GM11168 (cell line): ENCODE results near the gene MAP3K20.
"Not testable (repeated sequence)": the region's sequence is repeated elsewhere in the genome, so short reads cannot be mapped to it uniquely, and the experiment has no call there.

Source experiments
- in situ Hi-C: fragments of 300-500 bp; cut with MboI; formaldehyde crosslinking; loops from one replicate; pipeline ENCODE4 v1.12.0; 2022; ENCODE audit warnings: low sequenced_read_pairs; ENCODE audit not compliant: unreplicated experiment

Gene MAP3K20

DNA sequence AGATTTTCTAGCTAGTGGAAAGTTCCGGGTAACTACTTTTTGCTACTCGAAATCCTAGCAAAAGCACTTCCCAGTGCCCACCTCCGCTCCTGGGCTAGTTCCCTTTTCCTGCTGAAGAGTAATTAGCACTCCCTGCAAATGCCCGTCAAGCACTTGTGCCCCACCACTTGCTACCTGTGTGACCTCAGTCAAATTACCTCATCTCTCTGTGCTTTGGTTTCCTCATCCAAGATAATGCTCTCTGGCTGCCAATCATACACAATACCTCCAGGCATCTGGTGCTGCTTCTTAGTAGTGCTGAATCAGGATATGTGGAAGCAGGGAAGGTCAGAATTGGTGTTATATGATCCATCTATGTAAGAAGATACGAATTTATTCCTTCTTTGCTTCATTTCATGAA lies 176.9 kb downstream of the MAP3K20 start:
- in situ Hi-C loops = no loop called here

DNA sequence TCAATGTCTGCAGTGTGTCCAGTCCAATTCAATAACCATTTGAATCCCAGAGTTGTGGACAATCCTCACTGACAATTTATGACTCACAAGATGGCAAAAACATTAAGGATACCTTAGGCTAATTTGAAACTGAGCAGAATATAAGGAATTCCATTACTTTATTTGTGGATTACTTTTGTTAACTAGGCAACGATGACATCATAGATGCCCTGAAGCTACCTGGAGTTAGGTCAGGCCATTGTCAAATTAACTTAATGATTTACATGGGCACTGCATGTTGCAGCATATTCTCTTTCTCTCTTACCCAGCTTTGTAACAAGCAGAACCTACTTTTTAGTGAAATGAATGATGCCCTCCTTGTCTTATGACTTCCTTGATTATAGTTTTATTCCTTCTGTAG lies 179.0 kb downstream of the MAP3K20 start:
- in situ Hi-C loops = no loop called here

DNA sequence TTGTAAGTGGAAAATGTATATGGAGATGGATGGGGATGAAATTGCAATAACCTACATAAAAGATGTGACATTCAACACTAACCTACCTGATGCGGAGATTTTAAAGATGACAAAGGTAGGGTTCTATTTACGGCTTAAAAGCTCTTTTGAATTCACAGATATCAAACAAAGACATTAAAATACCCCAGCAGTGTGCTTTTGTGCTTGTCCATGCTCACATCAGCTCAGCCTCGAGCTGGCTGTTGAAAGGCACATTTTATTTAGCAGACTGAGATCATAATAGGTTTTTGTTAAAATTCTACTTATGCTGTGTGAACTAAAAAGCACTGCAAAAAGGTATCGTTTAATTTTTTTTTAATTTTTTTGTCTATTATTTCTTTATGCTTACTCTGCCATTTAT lies 183.1 kb downstream of the MAP3K20 start:
- in situ Hi-C loops = no loop called here

DNA sequence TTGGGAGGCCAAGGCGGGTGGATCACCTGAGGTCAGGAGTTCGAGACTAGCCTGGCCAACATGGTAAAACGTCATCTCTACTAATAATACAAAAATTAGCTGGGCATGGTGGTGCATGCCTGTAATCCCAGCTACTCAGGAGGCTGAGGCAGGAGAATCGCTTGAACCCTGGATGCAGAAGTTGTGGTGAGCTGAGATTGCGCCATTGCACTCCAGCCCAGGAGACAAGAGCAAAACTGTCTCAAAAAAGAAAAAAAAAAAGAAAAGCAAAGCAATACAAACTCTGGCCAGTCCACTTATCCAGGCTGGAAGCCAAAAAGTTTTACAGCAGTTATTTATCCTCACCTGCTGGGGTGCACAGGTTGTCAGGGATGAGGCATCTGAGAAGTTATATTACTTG lies 186.7 kb downstream of the MAP3K20 start:
- in situ Hi-C loops = not testable (repeated sequence)

DNA sequence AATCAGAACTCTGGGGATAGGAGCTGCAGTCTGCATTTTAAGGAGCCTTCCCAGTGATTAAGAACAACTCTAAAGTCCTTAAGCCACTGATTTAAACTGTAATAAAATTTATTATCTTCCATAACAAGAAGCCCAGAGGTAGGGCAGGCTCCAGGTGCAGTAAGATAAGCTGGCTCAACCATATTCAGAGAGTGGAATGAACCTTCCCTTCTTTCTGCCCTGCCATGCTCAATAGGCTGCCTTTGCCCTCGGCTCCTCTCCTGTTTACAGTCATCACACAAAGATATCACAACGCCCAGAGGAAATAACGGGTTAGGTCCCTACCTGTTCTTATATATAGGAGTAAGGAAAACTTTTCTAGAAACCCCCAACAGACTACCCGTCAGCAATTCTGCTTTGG lies 188.5 kb downstream of the MAP3K20 start:
- in situ Hi-C loops = no loop called here

DNA sequence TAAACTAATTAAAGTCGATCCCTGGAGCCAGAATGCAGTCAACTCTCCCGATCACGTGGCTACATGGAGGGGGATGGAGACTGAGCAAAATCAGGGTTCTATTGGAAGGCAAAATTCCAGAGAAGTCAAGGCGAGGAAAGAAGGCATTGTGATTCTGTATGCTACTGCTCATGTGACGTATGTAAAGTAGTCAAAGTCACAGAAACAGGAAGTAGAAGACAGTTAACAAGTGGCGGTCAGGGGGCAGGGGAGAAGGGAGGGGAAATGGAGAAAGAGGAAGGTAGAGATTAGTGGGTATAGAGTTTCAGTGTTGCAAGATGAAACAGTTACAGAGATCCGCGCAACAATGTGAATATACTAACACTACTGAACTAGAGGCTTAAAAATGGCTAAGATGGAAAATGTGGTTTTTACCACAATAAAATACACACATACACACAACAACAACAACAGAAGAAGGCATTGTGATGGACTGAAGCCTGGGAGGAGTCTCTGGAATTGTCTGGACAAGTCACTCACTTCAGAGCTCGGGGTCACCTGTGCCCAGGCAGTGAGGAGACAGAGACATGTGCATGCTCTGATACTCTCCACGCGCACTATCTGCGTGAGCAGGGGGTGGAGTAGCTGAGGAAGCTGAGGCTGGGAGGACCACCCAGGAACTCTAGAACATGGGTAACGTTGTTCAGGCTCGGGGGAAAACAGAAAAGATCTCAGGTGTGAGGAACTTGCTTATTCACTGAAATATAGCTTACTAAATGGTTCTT lies 189.1 kb downstream of the MAP3K20 start:
- in situ Hi-C loops = no loop called here

DNA sequence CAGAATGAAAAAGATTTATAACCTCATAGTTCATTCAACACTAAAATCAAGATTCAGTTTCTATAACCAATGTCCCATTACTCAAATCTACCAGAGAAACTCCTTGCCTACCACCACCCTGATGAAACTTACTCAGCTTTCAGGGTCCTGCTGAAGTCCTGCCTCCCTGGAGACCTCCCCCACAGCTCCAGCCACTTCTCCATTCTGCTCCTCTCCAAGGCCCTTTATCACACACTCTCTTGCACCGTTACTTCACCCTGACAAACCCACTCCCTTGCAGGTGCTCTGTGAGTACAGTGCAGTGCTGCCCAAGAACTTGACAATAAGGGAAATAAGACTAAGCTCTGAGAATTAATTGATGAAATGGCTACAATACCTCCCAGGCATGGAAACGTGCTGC lies 195.5 kb downstream of the MAP3K20 start:
- in situ Hi-C loops = no loop called here

DNA sequence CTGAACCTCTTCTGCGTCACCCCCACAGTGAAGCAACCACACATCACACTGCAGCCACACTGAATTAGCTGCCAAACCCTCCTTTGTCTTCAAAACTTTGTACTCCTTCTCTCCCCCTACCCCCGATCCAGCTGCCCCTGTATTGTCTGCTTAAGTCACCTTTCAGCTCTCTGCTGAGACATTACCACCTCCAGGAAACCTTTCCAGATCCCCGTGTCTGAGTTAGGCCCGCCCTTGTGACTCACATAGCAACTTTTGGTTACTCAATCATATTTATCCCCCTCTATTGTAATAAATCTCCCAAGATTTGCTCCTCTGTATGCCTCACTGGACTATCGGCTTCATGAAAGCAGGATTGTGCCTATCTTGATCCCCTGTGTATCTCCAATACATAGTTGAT lies 196.2 kb downstream of the MAP3K20 start:
- in situ Hi-C loops = no loop called here

DNA sequence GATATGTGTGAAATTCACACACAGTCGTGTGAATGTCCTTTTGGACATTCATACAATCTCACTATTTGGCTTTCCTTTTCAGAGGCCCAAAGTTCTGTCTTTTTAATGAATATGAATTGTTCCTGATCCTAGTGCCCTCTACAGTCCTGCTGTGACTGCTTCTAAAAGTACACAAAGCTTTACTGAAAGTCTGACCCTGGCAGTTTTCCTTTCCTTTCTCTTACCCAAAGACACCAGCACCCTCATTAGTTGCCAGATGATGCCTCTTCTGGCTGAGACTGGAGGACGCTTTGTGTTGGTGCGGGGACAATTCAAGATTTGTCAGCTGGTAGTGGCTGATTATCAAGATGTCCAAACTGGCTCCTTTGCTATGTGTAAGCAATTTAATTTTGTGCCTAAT lies 197.2 kb downstream of the MAP3K20 start:
- in situ Hi-C loops = no loop called here

DNA sequence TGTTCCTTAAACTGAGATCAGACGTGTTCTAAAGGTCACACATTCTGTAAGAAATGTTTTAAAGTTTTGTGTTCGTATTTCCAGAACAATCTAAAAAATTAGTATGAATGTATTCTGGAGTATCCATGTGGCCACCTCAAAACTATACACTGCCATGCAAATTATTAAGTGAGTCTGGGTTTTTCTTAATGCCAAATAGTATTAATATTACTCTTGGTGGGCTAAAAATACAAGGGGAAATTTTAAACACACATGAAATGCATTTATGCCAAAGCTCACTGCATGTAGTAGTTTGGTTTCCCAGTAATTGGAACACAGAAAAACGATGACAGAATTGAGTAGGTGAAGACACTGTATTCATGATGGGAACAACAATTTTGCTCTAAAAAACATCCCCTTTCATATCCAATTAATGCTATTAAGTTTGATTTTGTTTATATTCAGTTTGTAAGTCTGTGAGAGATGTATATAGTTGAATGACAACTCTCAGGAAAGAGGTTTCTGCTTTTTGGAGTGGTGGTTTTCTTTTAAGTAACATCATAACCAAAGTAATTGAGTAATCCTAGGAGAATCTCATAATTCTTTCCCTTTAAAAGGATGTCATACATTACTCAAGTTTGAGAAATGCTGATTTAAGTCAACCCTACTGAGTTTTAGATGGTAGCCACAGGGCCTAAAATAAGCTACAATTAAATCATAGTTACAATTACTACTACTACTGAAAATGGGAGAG lies 203.3 kb downstream of the MAP3K20 start:
- in situ Hi-C loops = no loop called here

DNA sequence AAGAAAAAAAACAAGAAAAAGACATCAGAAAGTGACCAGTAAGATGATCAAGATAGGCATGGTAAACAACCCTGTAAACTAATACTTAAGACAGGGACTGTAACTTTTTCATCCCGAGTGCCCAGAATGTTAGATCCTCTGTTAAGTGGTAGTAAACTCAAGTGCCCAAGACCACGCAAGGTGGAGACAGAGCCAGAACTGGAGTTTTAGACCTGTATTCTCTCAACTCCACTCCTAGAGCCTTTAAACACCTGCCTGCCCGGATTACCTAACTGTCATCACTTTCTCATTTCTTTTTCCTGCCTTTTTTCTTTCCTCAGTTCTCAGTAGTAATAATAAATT lies 203.9 kb downstream of the MAP3K20 start:
- in situ Hi-C loops = no loop called here

DNA sequence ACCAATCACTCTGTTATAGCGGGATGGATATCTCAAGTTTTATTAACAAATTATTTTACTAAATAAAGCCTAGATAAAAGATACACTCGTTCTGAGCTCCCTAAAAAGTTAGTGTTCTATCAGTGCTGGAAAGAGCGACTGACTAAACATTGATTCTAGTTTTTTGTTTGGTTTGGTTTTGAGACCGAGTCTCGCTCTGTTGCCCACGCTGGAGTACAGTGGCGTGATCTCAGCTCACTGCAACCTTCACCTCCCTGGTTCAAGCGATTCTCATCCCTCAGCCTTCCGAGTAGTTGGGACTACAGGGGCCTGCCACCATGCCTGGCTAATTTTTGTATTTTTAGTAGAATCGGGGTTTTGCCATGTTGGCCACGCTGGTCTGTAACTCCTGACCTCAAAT lies 205.2 kb downstream of the MAP3K20 start:
- in situ Hi-C loops = no loop called here

DNA sequence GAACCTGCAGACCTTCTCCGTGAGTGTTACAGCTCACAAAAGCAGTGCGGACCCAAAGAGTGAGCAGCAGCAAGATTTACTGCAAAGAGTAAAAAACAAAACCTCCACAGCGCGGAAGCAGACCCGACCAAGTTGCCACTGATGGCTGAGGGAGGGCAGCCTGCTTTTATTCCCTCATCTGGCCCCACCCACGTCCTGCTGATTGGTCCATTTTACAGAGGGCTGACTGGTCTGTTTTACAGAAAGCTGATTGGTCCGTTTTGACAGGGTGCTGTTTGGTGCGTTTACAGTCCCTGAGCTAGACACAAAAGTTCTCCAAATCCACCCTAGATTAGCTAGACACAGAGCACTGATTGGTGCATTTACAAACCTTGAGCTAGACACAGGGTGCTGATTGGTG lies 206.3 kb downstream of the MAP3K20 start:
- in situ Hi-C loops = not testable (repeated sequence)

DNA sequence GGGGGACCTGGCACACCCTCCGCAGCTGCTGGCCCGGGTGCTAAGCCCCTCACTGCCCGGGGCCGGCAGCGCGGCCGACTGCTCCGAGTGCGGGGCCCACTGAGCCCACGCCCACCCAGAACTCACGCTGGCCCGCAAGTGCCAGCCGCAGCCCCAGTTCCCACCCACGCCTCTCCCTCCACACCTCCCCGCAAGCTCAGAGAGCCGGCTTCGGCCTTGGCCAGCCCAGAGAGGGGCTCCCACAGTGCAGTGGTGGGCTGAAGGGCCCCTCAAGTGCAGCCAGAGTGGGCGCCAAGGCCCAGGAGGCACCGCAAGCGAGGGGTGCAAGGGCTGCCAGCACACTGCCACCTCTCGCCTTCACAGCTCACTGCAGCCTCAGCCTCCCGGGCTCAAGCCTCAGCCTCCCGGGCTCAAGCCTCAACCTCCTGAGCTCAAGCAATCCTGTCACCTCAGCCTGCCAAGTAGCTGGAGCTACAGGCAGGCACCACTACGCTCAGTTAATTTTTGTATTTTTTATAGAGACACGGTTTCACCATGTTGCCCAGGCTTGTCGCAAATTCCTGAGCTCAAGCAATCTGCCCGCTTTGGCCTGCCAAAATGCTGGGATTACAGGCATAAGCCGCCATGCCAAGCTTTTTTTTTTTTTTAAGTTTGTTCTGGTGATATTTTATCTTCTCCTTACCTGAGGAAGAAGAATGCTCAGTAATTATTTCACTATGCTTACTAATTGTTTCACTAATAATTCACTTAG lies 207.3 kb downstream of the MAP3K20 start:
- in situ Hi-C loops = no loop called here

DNA sequence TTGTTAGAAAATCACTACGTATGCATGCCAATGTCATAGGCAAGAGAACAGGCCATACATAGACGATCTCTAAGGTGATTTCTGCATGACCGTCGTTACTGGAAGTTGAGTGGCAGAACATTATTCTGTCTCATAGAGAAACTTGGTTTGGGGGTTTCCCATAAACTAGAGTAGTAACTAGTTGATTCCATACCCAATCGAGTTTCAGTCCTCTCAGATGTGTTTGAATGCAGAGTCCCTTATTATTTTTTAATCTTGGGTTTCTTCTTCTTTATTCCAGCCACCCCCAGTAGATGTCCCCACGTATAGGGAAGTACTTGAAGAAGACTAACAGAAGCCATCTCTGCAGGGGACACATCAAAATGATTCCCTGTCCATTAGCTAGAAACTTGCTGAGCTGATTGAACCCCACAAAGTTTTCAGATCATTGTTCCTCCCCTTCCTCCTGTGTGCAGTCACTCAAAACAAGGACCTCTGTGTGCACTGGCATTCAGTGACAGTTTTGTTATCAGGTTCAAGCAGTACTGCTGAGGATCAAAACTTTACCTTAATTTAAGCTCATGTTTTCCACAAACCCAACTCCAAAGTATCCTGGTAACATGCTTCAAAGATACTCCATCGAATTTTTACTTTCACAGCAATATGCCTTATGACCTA lies 210.6 kb downstream of the MAP3K20 start:
- in situ Hi-C loops = no loop called here

DNA sequence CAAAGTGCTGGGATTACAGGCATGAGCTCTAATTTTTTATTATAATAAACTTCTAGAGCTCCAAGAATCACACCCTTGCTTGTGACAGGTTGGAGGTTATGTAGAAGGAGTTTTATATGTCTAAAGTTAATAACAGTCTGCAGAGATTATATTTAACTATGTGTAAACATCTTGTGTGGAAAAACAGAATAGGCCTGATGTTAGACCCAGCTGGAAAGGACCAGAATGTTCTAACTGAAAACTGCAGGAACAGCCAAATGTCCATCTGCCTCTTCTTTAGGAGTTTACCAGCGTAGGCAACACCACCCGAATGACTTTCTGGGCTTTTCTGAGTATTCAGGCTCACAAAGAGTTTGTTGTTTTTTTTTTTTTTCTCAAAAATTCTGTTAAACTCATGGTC lies 211.9 kb downstream of the MAP3K20 start:
- in situ Hi-C loops = no loop called here

DNA sequence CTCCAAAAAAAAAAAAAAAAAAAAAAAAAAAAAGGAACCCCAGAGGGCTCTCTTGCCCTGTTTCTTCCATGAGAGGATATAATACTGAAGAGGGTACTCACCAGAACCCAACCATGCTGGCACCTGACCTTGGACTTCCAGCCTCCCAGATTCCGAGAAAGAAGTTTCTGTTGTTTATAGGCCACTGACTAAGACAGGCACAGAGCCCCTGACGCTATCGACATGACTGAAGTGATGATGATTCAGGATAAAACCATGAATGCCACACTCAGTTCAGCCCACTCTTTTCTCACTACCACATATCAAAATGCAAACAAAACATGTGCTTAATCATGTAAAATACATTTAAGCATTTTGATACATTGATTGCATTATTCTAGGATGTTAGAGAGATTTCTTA lies 212.9 kb downstream of the MAP3K20 start:
- in situ Hi-C loops = no loop called here

DNA sequence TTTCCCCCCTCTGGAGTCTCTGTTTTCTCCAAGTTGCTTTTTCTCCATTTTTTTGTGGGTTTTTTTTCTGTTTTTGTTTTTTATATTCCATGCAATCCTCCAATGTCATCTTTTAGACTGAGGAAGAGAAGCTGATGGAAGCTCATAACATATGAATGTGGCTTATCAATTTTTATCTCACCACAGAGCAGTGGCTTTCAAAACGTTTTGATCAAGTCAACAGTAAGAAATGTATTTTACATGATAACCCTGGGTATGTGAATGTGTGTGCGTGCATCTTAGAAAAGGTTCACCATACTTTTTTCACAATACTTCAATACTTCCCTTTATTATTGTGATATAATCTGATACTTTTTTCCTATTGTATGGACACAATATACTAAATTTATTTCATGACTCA lies 214.4 kb downstream of the MAP3K20 start:
- in situ Hi-C loops = no loop called here

DNA sequence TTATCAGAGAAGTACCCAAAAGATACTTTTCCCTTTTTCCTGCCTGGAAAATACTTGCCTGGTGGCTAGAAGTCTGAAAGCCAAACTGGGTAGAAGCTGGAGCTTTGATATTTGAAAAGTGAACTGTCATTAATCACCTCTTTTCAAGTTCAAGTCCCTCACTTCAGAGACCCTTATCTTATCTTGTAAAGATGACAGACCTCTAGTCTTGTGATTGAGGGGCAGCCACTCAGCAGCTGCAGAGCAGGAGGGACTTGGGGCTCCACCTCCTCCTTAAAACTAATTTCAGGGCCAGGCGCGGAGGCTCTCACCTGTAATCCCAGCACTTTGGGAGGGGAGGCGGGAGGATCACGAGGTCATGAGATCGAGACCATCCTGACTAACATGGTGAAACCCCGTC lies 214.9 kb downstream of the MAP3K20 start:
- in situ Hi-C loops = no loop called here

DNA sequence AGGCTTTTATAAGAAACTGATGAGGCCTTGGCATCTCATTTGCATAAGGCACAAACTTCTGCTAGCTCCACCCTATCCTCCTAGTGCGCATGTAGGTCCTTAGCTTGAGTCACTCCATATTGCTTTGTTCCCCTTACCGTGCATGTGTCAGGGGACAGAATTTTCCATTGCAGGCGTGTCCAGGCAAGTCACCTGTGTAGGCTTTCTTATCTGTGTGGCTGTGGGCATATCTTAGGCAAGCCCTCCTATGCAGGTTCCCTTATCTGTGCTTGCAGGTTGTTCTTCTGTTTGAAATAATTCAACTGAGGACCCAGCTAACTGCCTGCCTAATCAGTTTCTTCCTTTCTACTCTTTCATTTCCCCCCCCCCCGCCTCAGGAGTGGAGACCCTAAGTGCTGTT lies 215.8 kb downstream of the MAP3K20 start:
- in situ Hi-C loops = no loop called here

DNA sequence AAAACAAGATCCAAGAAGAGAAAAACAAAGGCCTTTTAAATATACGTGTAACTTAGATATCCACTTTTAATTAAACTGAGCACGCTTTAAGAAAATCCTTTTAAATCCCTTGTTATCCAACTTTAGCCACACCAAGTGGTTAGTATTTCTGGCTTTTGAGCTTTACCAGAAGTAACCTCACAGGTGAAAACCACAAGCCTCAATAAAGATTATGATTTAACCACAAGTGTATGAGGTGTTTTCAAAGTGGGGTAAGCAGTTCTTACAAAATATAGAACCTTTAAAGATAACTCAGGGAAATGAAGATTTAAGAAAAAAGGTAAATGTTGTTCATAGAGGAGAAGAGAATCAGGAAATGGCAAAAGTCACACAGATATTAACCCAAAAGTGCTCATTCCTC lies 220.6 kb downstream of the MAP3K20 start:
- in situ Hi-C loops = no loop called here
